Astrocyte (in vitro differentiated cells and primary cell): Measurements from ENCODE around the gene TLE1.

ENCODE experiments used
- EZH2 ChIP-seq: IDR thresholded peaks from 2 replicates; pipeline ENCODE4 v1.6.1; 2012; ENCODE audit warnings: mild to moderate bottlenecking, low read length, inconsistent platforms; ENCODE audit not compliant: insufficient read depth
- TF ChIP-seq, protein P1 (sequence below): IDR thresholded peaks from 2 replicates; pipeline ENCODE4 v1.5.1; 2011; ENCODE audit warnings: low read depth, mild to moderate bottlenecking, inconsistent platforms, low read length, moderate library complexity; ENCODE audit not compliant: insufficient read depth

DNA sequence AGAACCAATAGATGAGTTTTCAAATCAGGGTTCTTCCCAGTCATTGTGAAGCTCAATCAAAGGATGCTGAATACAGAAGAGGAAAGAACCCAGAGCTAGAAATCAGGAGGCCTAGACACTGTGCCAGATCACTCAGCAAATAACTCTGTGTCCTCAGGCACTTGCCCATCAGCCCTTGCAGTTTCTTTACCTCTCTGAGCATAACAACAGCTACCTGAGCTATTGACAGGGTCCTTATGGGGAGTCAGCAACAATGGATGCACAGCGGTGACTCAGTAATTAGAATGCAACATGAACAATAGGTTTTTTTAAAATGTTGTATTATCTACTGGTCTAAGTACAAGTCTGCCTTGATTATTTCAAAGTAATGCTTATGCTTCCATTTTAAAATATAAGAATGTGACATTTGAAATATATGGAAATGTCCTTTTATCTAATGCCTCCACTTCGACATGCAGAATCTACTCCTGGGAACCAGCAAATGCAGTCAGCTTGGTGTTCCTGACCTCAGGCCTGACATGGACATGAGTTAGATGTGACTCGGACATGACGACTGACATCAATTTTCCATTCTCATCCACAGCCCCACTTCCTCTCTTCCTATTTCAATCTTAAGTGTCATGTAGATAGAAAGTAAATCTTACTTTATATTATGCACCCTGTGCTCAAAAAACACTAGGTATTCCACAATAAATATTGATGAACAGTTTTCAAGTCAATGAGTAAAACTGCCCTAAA, 155.0 kb downstream of the TLE1 start:
- TF ChIP-seq, protein P1, sequence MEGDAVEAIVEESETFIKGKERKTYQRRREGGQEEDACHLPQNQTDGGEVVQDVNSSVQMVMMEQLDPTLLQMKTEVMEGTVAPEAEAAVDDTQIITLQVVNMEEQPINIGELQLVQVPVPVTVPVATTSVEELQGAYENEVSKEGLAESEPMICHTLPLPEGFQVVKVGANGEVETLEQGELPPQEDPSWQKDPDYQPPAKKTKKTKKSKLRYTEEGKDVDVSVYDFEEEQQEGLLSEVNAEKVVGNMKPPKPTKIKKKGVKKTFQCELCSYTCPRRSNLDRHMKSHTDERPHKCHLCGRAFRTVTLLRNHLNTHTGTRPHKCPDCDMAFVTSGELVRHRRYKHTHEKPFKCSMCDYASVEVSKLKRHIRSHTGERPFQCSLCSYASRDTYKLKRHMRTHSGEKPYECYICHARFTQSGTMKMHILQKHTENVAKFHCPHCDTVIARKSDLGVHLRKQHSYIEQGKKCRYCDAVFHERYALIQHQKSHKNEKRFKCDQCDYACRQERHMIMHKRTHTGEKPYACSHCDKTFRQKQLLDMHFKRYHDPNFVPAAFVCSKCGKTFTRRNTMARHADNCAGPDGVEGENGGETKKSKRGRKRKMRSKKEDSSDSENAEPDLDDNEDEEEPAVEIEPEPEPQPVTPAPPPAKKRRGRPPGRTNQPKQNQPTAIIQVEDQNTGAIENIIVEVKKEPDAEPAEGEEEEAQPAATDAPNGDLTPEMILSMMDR, result no peak
- TF ChIP-seq EZH2, result no peak
